Neural cell (in vitro differentiated cells): ENCODE measurements around the gene TPRG1L. TPM values are rescaled to one million over a fixed set of nuclear protein-coding genes. Genes with fewer than 3 reads are reported as not detected.

Experiments used
- H2AFZ ChIP-seq: fragments of 200-600, 300-800 bp; sonication (generic), shearing (Covaris generic); 2 replicates; pipeline ENCODE4 v1.6.0; 2014; ENCODE audit warnings: low read depth, mild to moderate bottlenecking, antibody characterized with exemption, low read length, moderate library complexity
- H3F3A ChIP-seq: fragments of 200-600 bp; shearing (Covaris generic); 2 replicates; pipeline ENCODE4 v1.6.1; 2016; ENCODE audit warnings: mild to moderate bottlenecking, moderate library complexity, mixed read lengths, antibody characterized with exemption, low read length; ENCODE audit not compliant: insufficient read depth, poor library complexity, severe bottlenecking
- H3K27ac ChIP-seq: fragments of 200-600, 300-800 bp; sonication (generic), shearing (Covaris generic); 2 replicates; pipeline ENCODE4 v1.5.1; 2014; ENCODE audit warnings: mild to moderate bottlenecking, low read length, moderate library complexity
- H3K27me3 ChIP-seq: fragments of 300-800, 200-600 bp; sonication (generic), shearing (Covaris generic); 2 replicates; pipeline ENCODE4 v1.6.0; 2014; ENCODE audit warnings: mild to moderate bottlenecking, low read depth, low read length, moderate library complexity; ENCODE audit not compliant: insufficient read depth
- H3K36me3 ChIP-seq: fragments of 300-800, 200-600 bp; sonication (generic), shearing (Covaris generic); 2 replicates; pipeline ENCODE4 v1.5.1; 2014; ENCODE audit warnings: mild to moderate bottlenecking, antibody characterized with exemption, low read length, moderate library complexity; ENCODE audit not compliant: insufficient read depth
- H3K4me2 ChIP-seq: fragments of 300-800, 200-600 bp; sonication (generic), shearing (Covaris generic); 2 replicates; pipeline ENCODE4 v1.6.0; 2014; ENCODE audit warnings: mild to moderate bottlenecking, low read length
- H3K4me3 ChIP-seq: fragments of 300-800, 200-600 bp; sonication (generic), shearing (Covaris generic); 2 replicates; pipeline ENCODE4 v1.5.1; 2014; ENCODE audit warnings: mild to moderate bottlenecking, low read length, moderate library complexity
- H3K79me2 ChIP-seq: fragments of 200-600 bp; shearing (Covaris generic); replicated peaks from 2 replicates; pipeline ENCODE4 v1.6.0; 2014; ENCODE audit warnings: mild to moderate bottlenecking, low read length, moderate library complexity; ENCODE audit not compliant: insufficient read depth
- H3K9ac ChIP-seq: fragments of 300-800, 200-600 bp; sonication (generic), shearing (Covaris generic); 2 replicates; pipeline ENCODE4 v1.6.1; 2016; ENCODE audit warnings: mild to moderate bottlenecking, low read length, mixed read lengths
- H3K9me2 ChIP-seq: fragments of 200-600 bp; shearing (Covaris generic); 2 replicates; pipeline ENCODE4 v1.6.1; 2016; ENCODE audit warnings: mild to moderate bottlenecking, low read length, mixed read lengths; ENCODE audit not compliant: insufficient read depth
- H3K9me3 ChIP-seq: fragments of 200-600, 300-800 bp; sonication (generic), shearing (Covaris generic); 2 replicates; pipeline ENCODE4 v1.6.1; 2016; ENCODE audit warnings: mild to moderate bottlenecking, mixed run types, low read length, moderate library complexity, mixed read lengths
- H4K20me1 ChIP-seq: fragments of 200-600 bp; shearing (Covaris generic); 2 replicates; pipeline ENCODE4 v1.6.1; 2016; ENCODE audit warnings: mild to moderate bottlenecking, mixed run types; ENCODE audit not compliant: insufficient read depth
- EP300 ChIP-seq: fragments of 450-650 bp; conservative IDR thresholded peaks from 2 replicates; pipeline ENCODE4 v1.6.1; 2014; ENCODE audit warnings: antibody characterized with exemption, mild to moderate bottlenecking, moderate library complexity; ENCODE audit not compliant: poor library complexity, severe bottlenecking
- EZH2 ChIP-seq: fragments of 200-600, 300-800 bp; shearing (Covaris generic), sonication (generic); IDR thresholded peaks from 2 replicates; pipeline ENCODE4 v1.6.1; 2014; ENCODE audit warnings: antibody characterized with exemption, low read length, borderline replicate concordance, mild to moderate bottlenecking; ENCODE audit not compliant: insufficient read depth, poor library complexity, severe bottlenecking
- MXI1 ChIP-seq: fragments of 450-650 bp; conservative IDR thresholded peaks from 2 replicates; pipeline ENCODE4 v1.6.1; 2014; ENCODE audit warnings: antibody characterized with exemption, mild to moderate bottlenecking; ENCODE audit not compliant: poor library complexity, severe bottlenecking
- POLR2AphosphoS5 ChIP-seq: IDR thresholded peaks from 2 replicates; pipeline ENCODE4 v1.6.1; 2012
- RAD21 ChIP-seq: fragments of 450-650 bp; conservative IDR thresholded peaks from 2 replicates; pipeline ENCODE4 v1.6.1; 2014; ENCODE audit warnings: antibody characterized with exemption, mild to moderate bottlenecking, moderate library complexity
- SMC3 ChIP-seq: fragments of 450-650 bp; conservative IDR thresholded peaks from 2 replicates; pipeline ENCODE4 v1.6.1; 2014; ENCODE audit warnings: antibody characterized with exemption, mild to moderate bottlenecking, moderate library complexity; ENCODE audit not compliant: poor library complexity
- TAF1 ChIP-seq: IDR thresholded peaks from 2 replicates; pipeline ENCODE4 v1.6.1; 2012; ENCODE audit warnings: low read depth
- polyA plus RNA-seq: library from polyadenylated mRNA; depleted of rRNA; stranded (reverse); fragments of >200 nt; gene quantifications from 2 replicates; pipeline ENCODE4 v1.2.3, GENCODE V29; 2014
- TF ChIP-seq, protein P1 (sequence below): IDR thresholded peaks from 2 replicates; pipeline ENCODE4 v1.6.1; 2012; ENCODE audit warnings: borderline replicate concordance
- TF ChIP-seq, protein P2 (sequence below): fragments of 450-650 bp; IDR thresholded peaks from 2 replicates; pipeline ENCODE4 v1.5.1; 2014; ENCODE audit warnings: antibody characterized with exemption, mild to moderate bottlenecking, moderate library complexity; ENCODE audit not compliant: poor library complexity, severe bottlenecking

Gene TPRG1L
- polyA plus RNA-seq, 1 donor from 2014 or later, result 22.4 TPM

DNA sequence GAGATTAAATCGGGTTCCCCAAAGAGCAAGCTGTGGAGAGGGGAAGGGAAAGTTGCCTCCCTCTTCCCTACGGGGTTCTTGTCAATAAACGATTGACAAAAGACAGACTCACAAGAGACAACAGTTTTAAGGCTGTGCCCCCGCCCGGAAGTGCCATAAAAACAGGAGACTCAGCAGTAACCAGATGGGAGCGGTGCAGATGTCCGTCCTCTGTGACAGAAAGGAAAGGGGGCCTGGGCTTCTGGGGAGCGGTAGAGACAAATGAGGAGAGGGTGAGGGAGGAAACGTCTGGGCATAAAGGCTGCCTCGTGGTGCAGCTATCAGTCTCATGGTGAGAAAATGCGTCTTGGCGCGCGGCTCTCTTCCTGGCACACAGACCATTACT is 33.4 kb downstream of the TPRG1L start:
- Histone ChIP-seq H3K9me3 (no peaks in the 10 kb centered on the region), H3K79me2 (no peaks in the 10 kb centered on the region), H4K20me1 (no peaks in the 10 kb centered on the region), H3K36me3 (no peaks in the 10 kb centered on the region), H3K9me2 (no peaks in the 10 kb centered on the region), H2AFZ (no peak overlapping the region), H3K27me3 (peaks cover 17% of the 10 kb centered on the region), H3K4me2 (no peak overlapping the region), H3F3A (no peaks in the 10 kb centered on the region), H3K4me3 (no peak overlapping the region), H3K9ac (no peak overlapping the region), H3K27ac (no peak overlapping the region)
- TF ChIP-seq POLR2AphosphoS5, result no peak
- TF ChIP-seq EP300, result no peak
- no peak for TF ChIP-seq EZH2
- no peak for TF ChIP-seq RAD21
- TF ChIP-seq, protein P1, sequence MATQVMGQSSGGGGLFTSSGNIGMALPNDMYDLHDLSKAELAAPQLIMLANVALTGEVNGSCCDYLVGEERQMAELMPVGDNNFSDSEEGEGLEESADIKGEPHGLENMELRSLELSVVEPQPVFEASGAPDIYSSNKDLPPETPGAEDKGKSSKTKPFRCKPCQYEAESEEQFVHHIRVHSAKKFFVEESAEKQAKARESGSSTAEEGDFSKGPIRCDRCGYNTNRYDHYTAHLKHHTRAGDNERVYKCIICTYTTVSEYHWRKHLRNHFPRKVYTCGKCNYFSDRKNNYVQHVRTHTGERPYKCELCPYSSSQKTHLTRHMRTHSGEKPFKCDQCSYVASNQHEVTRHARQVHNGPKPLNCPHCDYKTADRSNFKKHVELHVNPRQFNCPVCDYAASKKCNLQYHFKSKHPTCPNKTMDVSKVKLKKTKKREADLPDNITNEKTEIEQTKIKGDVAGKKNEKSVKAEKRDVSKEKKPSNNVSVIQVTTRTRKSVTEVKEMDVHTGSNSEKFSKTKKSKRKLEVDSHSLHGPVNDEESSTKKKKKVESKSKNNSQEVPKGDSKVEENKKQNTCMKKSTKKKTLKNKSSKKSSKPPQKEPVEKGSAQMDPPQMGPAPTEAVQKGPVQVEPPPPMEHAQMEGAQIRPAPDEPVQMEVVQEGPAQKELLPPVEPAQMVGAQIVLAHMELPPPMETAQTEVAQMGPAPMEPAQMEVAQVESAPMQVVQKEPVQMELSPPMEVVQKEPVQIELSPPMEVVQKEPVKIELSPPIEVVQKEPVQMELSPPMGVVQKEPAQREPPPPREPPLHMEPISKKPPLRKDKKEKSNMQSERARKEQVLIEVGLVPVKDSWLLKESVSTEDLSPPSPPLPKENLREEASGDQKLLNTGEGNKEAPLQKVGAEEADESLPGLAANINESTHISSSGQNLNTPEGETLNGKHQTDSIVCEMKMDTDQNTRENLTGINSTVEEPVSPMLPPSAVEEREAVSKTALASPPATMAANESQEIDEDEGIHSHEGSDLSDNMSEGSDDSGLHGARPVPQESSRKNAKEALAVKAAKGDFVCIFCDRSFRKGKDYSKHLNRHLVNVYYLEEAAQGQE, result no peak
- no peak for TF ChIP-seq TAF1
- no peak for TF ChIP-seq SMC3
- TF ChIP-seq, protein P2, sequence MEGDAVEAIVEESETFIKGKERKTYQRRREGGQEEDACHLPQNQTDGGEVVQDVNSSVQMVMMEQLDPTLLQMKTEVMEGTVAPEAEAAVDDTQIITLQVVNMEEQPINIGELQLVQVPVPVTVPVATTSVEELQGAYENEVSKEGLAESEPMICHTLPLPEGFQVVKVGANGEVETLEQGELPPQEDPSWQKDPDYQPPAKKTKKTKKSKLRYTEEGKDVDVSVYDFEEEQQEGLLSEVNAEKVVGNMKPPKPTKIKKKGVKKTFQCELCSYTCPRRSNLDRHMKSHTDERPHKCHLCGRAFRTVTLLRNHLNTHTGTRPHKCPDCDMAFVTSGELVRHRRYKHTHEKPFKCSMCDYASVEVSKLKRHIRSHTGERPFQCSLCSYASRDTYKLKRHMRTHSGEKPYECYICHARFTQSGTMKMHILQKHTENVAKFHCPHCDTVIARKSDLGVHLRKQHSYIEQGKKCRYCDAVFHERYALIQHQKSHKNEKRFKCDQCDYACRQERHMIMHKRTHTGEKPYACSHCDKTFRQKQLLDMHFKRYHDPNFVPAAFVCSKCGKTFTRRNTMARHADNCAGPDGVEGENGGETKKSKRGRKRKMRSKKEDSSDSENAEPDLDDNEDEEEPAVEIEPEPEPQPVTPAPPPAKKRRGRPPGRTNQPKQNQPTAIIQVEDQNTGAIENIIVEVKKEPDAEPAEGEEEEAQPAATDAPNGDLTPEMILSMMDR, result no peak

DNA sequence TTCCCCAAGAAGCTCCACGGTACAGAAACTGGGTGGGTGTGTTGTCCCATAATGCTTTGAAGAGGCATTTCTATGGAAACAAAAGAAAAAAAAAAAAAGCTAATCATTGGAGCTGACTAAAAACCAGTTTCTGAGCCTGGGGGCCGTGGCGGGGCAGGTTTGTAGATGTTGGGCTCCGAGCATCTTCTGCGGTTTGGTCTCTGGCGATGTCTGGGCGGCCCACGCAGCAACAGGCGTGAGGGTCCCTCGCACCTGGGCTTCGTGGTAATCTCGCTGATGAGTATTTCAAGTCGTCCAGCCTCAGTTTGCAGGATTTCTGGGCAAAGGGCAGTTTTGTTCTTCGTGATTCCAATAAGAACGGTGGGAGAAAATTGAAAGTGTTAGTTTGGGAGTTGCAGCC is 34.3 kb downstream of the TPRG1L start:
- Histone ChIP-seq H3K36me3 (no peaks in the 10 kb centered on the region), H3K27me3 (peaks cover 8% of the 10 kb centered on the region), H3K27ac (no peak overlapping the region), H4K20me1 (no peaks in the 10 kb centered on the region), H3K9ac (no peak overlapping the region), H3F3A (no peaks in the 10 kb centered on the region), H2AFZ (no peak overlapping the region), H3K9me3 (no peaks in the 10 kb centered on the region), H3K9me2 (no peaks in the 10 kb centered on the region), H3K79me2 (no peaks in the 10 kb centered on the region), H3K4me2 (no peak overlapping the region), H3K4me3 (no peak overlapping the region)
- TF ChIP-seq MXI1 (no peak), TAF1 (no peak), EZH2 (no peak)

DNA sequence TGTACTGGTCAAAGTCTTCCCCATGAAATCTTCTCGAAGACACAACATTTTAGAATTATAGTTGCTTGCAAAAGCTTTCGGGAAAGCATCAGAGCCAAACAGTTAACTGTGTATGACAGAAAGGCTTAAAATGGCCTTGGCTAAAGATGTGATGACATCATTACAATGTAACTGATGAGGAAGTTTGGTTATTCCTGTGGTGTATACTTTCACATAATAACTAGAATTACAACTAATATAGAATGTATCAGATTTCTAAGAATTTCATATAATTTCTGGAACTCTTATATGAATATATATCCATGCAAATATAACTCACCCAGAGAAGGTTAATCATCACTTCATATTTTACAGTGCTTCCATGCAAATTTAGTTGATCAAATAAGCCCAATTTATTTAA is 35.9 kb downstream of the TPRG1L start:
- no peaks in the 10 kb centered on the region for H3F3A ChIP-seq
- no peaks in the 10 kb centered on the region for H3K27me3 ChIP-seq
- H4K20me1 ChIP-seq, result no peaks in the 10 kb centered on the region
- no peaks in the 10 kb centered on the region for H3K79me2 ChIP-seq
- TF ChIP-seq SMC3, result no peak
- TF ChIP-seq RAD21, result no peak
- no peak for TF ChIP-seq EP300
- TF ChIP-seq MXI1, result no peak
- TF ChIP-seq EZH2, result no peak
- TF ChIP-seq TAF1, result no peak
- TF ChIP-seq, protein P1, result no peak
- no peak for TF ChIP-seq POLR2AphosphoS5
- TF ChIP-seq, protein P2, result no peak
- H3K36me3 ChIP-seq, result no peaks in the 10 kb centered on the region
- no peak overlapping the region for H3K9ac ChIP-seq
- H3K4me3 ChIP-seq, result no peak overlapping the region
- H2AFZ ChIP-seq, result no peak overlapping the region
- no peak overlapping the region for H3K4me2 ChIP-seq
- H3K9me3 ChIP-seq, result no peaks in the 10 kb centered on the region
- no peaks in the 10 kb centered on the region for H3K9me2 ChIP-seq
- H3K27ac ChIP-seq, result no peak overlapping the region
